ENCODE measurements around the gene CHSY1. TPM values are rescaled to one million over a fixed set of nuclear protein-coding genes. Genes with fewer than 3 reads are reported as not detected.

CHSY1 gene
- total RNA-seq, 2 experiments from 2014 or later = 5.0 to 14.3 TPM

DNA sequence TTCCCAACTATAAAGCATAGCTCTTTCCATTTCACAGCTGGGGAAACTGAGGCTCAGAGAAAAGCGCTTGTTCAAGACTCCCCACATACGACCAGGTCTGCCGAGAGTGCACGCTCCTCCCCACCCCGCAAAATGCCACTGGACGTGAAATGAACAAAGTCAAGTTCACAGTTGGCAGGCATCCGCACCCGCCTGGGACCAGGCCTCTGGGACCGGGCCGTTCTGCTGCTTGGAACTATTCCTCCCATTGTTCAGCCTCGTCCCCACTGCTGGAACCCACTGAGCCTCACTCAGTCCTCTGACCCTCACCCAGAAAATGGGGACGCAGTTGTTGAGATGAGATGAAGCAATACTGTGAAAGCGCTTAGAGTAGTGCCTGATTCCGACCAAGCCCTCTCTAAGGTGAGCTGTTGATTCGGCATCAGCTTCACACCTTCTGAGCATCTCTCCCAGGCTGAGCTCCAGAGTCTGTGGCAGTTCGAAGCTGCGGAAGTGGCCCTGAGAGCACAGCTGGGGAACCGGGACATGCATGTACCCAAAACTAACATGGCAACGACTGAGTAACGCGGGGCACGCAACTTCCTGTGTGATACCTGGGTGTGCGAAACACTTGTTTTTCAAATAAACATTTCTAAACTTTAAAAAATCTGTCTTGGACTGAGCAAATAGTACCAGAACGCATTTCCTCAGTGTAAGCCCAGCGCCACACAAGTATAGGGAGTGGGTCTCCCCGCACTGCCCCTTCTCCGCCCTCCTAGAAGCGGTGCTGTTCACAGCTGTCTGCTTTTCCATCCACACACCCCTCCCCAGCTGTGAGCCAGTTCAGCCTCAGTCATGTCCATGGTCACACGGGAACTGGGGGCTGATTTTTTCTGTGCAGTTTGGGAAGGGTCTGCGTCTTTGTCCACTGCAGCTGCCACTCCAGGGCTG is 93.4 kb downstream of the CHSY1 start:
- Histone ChIP-seq H3K9me3 (ENCODE audit: low read length) (no peaks in the 10 kb centered on the region), H2AFZ (ENCODE audit: low read length) (no peak overlapping the region), H3K4me1 (ENCODE audit: insufficient read depth, low read length, poor library complexity, severe bottlenecking) (peaks cover 11% of the 10 kb centered on the region), H3K4me3 (ENCODE audit: low read depth, low read length, poor library complexity, severe bottlenecking) (no peak overlapping the region), H3K27ac (ENCODE audit: low read depth, low read length, poor library complexity, severe bottlenecking) (no peak overlapping the region), H4K20me1 (ENCODE audit: insufficient read depth, low read length) (no peaks in the 10 kb centered on the region), H3K9me2 (ENCODE audit: insufficient read depth, low read length) (no peaks in the 10 kb centered on the region), H3K36me3 (ENCODE audit: insufficient read depth, low read length) (no peaks in the 10 kb centered on the region), H3K4me2 (ENCODE audit: low read length) (no peak overlapping the region), H3K79me2 (ENCODE audit: insufficient read depth, low read depth, low read length) (no peaks in the 10 kb centered on the region)
- POLR2A ChIA-PET = interaction anchor here (1.5 kb wide), 1 partner anchor 10 kb away, joined by 5 read pairs; no protein-coding TSS in a partner anchor
- BruUV-seq (replicated peaks) = no TSS peak
- intact Hi-C loops (cut with micrococcal nuclease; ENCODE audit: unreplicated experiment) = no loop called here
- TF ChIP-seq, protein P1, sequence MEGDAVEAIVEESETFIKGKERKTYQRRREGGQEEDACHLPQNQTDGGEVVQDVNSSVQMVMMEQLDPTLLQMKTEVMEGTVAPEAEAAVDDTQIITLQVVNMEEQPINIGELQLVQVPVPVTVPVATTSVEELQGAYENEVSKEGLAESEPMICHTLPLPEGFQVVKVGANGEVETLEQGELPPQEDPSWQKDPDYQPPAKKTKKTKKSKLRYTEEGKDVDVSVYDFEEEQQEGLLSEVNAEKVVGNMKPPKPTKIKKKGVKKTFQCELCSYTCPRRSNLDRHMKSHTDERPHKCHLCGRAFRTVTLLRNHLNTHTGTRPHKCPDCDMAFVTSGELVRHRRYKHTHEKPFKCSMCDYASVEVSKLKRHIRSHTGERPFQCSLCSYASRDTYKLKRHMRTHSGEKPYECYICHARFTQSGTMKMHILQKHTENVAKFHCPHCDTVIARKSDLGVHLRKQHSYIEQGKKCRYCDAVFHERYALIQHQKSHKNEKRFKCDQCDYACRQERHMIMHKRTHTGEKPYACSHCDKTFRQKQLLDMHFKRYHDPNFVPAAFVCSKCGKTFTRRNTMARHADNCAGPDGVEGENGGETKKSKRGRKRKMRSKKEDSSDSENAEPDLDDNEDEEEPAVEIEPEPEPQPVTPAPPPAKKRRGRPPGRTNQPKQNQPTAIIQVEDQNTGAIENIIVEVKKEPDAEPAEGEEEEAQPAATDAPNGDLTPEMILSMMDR (conservative IDR thresholded peaks at IDR 0.05; ENCODE audit: low read length) = no peak
- TF ChIP-seq EZH2phosphoT487 (IDR thresholded peaks at IDR 0.05; ENCODE audit: borderline replicate concordance, low read depth, low read length) = no peak
- DNase-seq (ENCODE audit: low spot score) = no peak
- CTCF ChIA-PET (ENCODE audit: unreplicated experiment) = interaction anchor here (0.7 kb wide), 1 partner anchor 18 kb away, joined by 3 read pairs; no protein-coding TSS in a partner anchor

GRCh38 chr15:101157721-101158120 is 94.1 kb downstream of the CHSY1 start:
- Histone ChIP-seq H3K9me2 (ENCODE audit: insufficient read depth, low read length) (no peaks in the 10 kb centered on the region), H3K4me2 (ENCODE audit: low read length) (no peak overlapping the region), H3K4me1 (ENCODE audit: insufficient read depth, low read length, poor library complexity, severe bottlenecking) (peaks cover 11% of the 10 kb centered on the region), H3K4me3 (ENCODE audit: low read depth, low read length, poor library complexity, severe bottlenecking) (no peak overlapping the region), H3K36me3 (ENCODE audit: insufficient read depth, low read length) (no peaks in the 10 kb centered on the region), H4K20me1 (ENCODE audit: insufficient read depth, low read length) (no peaks in the 10 kb centered on the region), H3K27ac (ENCODE audit: low read depth, low read length, poor library complexity, severe bottlenecking) (no peak overlapping the region), H3K9me3 (ENCODE audit: low read length) (no peaks in the 10 kb centered on the region), H3K79me2 (ENCODE audit: insufficient read depth, low read depth, low read length) (no peaks in the 10 kb centered on the region), H2AFZ (ENCODE audit: low read length) (no peak overlapping the region)
- POLR2A ChIA-PET = no interaction called here
- CTCF ChIA-PET (ENCODE audit: unreplicated experiment) = no interaction called here
- TF ChIP-seq, protein P1 (conservative IDR thresholded peaks at IDR 0.05; ENCODE audit: low read length) = no peak
- TF ChIP-seq EZH2phosphoT487 (IDR thresholded peaks at IDR 0.05; ENCODE audit: borderline replicate concordance, low read depth, low read length) = no peak
- DNase-seq (ENCODE audit: low spot score) = no peak
- intact Hi-C loops (cut with micrococcal nuclease; ENCODE audit: unreplicated experiment) = no loop called here
- BruUV-seq (replicated peaks) = no TSS peak
